Measurements from ENCODE around the gene UHRF2. TPM values are rescaled to one million over a fixed set of nuclear protein-coding genes. Genes with fewer than 3 reads are reported as not detected.
A peak's percentile ranks its signal among the peaks of the same experiment; 100 is the strongest.

UHRF2 gene, protein sequence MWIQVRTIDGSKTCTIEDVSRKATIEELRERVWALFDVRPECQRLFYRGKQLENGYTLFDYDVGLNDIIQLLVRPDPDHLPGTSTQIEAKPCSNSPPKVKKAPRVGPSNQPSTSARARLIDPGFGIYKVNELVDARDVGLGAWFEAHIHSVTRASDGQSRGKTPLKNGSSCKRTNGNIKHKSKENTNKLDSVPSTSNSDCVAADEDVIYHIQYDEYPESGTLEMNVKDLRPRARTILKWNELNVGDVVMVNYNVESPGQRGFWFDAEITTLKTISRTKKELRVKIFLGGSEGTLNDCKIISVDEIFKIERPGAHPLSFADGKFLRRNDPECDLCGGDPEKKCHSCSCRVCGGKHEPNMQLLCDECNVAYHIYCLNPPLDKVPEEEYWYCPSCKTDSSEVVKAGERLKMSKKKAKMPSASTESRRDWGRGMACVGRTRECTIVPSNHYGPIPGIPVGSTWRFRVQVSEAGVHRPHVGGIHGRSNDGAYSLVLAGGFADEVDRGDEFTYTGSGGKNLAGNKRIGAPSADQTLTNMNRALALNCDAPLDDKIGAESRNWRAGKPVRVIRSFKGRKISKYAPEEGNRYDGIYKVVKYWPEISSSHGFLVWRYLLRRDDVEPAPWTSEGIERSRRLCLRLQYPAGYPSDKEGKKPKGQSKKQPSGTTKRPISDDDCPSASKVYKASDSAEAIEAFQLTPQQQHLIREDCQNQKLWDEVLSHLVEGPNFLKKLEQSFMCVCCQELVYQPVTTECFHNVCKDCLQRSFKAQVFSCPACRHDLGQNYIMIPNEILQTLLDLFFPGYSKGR
- total RNA-seq (2014; rRNA removed) = 30.8 and 31.3 TPM in 2 replicates
- Bru-seq, nascent RNA = percentile 94 among the genes with signal in this experiment
- percentile 82 among the genes with signal in this experiment for BruChase-seq, experiment 1, labeled RNA remaining after a 6-hour chase
- percentile 90 among the genes with signal in this experiment for BruChase-seq, experiment 2, labeled RNA remaining after a 2-hour chase
- long read RNA-seq, transcript UHRF2-201 (16 exons, 3,452 nt) = major isoform, 50 of 163 reads
- long read RNA-seq, partial matches to known transcripts = 19 of 163 reads
- long read RNA-seq, other reads (novel, unspliced or antisense) = 94 of 163 reads

DNA sequence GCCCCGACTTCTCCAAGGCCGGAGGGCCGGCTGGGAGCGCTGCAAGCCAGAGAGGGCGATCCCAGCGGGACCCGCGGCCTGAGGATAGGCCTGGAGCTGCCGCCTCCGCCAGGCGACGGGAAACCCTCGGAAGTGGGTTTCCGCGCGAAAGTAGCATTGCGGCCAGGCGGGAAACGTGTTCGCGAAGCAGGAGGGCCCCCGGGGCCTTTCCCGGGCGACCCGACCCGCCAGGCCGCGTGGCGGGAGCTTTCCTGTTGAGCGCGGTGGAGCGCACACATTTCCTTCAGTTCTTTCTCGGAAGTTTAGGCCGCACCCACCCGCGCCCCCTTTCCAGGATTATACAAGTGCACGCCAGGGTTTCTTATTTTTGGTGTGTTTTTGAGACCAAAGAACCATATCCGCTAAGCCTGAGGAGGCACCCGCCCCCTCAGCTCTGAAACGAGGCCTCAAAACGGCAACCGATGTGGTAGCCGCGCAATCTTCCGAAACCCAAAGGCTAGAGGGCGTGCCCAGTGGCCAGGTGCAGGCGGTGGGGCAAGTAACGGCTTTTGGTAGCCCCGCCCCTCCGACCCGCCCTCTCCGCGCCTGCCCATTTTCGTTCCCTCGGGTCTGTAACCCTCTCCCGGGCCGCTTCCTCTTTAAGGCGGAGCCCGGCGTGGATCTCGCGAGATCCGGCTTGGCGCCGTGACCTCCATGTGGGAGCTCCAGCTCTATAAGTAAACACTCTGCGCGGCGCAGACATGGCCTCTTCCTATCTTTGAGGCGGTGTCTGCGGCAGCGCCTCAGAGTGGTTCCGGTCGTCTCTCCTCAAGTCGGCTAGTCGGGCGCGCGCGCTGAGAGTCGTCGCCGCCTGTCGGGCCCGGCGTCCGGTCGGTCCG, at the start of gene UHRF2:
UHRF2 (plus strand) TSS at position 713 of the 878 bp plus-strand sequence. CDS start 292 bp downstream, outside the sequence.
- H3K79me2 ChIP-seq (ENCODE audit: low read length) = peaks cover 46% of the 10 kb centered on the region
- H3K27me3 ChIP-seq (ENCODE audit: low read length) = no peaks in the 10 kb centered on the region
- BruUV-seq (replicated peaks) = TSS peak; percentile 52
- H3K9ac ChIP-seq (ENCODE audit: low read length) = peak within 1 kb of the TSS; percentile 90
- DNase-seq = peak; percentile 97
- POLR2A ChIA-PET (ENCODE audit: unreplicated experiment) = interaction anchor here (0.9 kb wide), 1 partner anchor 359 kb away, joined by 3 read pairs; no protein-coding TSS in a partner anchor
- peak within 1 kb of the TSS; percentile 84 for H2AFZ ChIP-seq (ENCODE audit: low read length)
- no peaks in the 10 kb centered on the region for H3K9me2 ChIP-seq (replicated peaks; ENCODE audit: low read length)
- H3K4me3 ChIP-seq (ENCODE audit: low read length) = peak within 1 kb of the TSS; percentile 100
- peaks cover 32% of the 10 kb centered on the region for H4K20me1 ChIP-seq (ENCODE audit: low read length)
- intact Hi-C loops (cut with micrococcal nuclease) = loop anchor here (2.0 to 5.0 kb wide), 3 partner anchors 155 to 404 kb away; a partner anchor contains a TSS
- H3F3A ChIP-seq (ENCODE audit: low read length, unreplicated experiment) = no peaks in the 10 kb centered on the region
- H3K27ac ChIP-seq (ENCODE audit: low read length) = peak within 1 kb of the TSS; percentile 25; the same call in 1 of the 2 replicates
- no peaks in the 10 kb centered on the region for H3K9me3 ChIP-seq (ENCODE audit: low read length)
- no peaks in the 10 kb centered on the region; the same call in 1 of the 2 replicates for H3K36me3 ChIP-seq (ENCODE audit: low read depth, low read length)
- peaks cover 15% of the 10 kb centered on the region; the same call in 1 of the 2 replicates for H3K4me1 ChIP-seq (ENCODE audit: insufficient read depth, low read length)
- CTCF ChIA-PET = no interaction called here
- peak; percentile 91 for ATAC-seq
- peak within 1 kb of the TSS; percentile 94 for H3K4me2 ChIP-seq (ENCODE audit: low read length)
- TF ChIP-seq EZH2 (IDR thresholded peaks at IDR 0.05; ENCODE audit: low read length, unreplicated experiment) (no peak), EZH2phosphoT487 (IDR thresholded peaks at IDR 0.05; ENCODE audit: borderline replicate concordance, low read length) (no peak)

DNA sequence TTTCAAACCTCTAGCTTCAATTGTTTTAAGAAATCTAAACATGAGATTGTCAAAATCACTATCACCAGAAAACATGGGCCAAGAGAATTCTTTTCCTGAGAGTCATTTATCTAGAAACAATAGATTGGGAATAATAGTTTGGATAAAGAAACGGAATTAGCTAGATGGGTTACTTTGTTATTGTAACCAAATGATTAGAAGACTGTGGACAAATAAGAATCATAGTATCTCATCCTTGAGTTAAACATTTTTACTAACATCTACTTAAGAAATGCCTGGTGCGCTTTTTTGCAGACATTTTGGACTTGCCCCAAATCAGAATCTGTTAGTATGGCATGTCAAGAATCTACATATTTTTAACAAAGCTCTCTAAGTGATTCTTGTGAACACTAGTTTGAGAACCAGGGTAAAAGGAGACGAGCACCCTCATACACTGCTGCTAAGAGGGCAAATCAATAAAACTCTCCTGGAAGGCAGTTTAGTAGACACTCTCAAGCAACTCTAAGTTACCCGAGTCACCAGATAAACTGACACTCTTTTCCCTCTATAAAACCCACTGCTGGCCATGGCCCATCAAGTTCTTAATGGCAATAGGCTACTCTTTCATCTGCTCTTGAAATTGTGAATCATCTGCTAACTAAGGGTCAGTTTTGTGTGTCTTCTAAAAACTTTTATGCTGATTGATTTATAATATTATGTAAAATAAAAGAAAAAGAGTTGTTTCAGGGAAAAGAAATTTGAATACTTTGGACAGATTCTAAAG, 45.7 kb upstream of the UHRF2 start:
- Histone ChIP-seq H2AFZ (ENCODE audit: low read length) (no peak overlapping the region), H3K4me2 (ENCODE audit: low read length) (no peak overlapping the region), H3K4me1 (ENCODE audit: insufficient read depth, low read length) (no peaks in the 10 kb centered on the region), H3K9me3 (ENCODE audit: low read length) (no peaks in the 10 kb centered on the region), H3K9ac (ENCODE audit: low read length) (no peak overlapping the region), H3K9me2 (replicated peaks; ENCODE audit: low read length) (no peaks in the 10 kb centered on the region), H3K79me2 (ENCODE audit: low read length) (no peaks in the 10 kb centered on the region), H3F3A (ENCODE audit: low read length, unreplicated experiment) (no peaks in the 10 kb centered on the region), H4K20me1 (ENCODE audit: low read length) (no peaks in the 10 kb centered on the region), H3K27me3 (ENCODE audit: low read length) (no peaks in the 10 kb centered on the region), H3K36me3 (ENCODE audit: low read depth, low read length) (no peaks in the 10 kb centered on the region), H3K27ac (ENCODE audit: low read length) (no peak overlapping the region), H3K4me3 (ENCODE audit: low read length) (no peak overlapping the region)
- no peak for TF ChIP-seq EZH2phosphoT487 (IDR thresholded peaks at IDR 0.05; ENCODE audit: borderline replicate concordance, low read length)
- TF ChIP-seq, protein P1, sequence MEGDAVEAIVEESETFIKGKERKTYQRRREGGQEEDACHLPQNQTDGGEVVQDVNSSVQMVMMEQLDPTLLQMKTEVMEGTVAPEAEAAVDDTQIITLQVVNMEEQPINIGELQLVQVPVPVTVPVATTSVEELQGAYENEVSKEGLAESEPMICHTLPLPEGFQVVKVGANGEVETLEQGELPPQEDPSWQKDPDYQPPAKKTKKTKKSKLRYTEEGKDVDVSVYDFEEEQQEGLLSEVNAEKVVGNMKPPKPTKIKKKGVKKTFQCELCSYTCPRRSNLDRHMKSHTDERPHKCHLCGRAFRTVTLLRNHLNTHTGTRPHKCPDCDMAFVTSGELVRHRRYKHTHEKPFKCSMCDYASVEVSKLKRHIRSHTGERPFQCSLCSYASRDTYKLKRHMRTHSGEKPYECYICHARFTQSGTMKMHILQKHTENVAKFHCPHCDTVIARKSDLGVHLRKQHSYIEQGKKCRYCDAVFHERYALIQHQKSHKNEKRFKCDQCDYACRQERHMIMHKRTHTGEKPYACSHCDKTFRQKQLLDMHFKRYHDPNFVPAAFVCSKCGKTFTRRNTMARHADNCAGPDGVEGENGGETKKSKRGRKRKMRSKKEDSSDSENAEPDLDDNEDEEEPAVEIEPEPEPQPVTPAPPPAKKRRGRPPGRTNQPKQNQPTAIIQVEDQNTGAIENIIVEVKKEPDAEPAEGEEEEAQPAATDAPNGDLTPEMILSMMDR (conservative IDR thresholded peaks at IDR 0.05; ENCODE audit: low read depth, low read length) = no peak
- no peak for TF ChIP-seq EZH2 (IDR thresholded peaks at IDR 0.05; ENCODE audit: low read length, unreplicated experiment)
- DNase-seq (no peak), ATAC-seq (peak; percentile 20; the same call in 1 of the 2 replicates)
- no TSS peak for BruUV-seq (replicated peaks)
- ChIA-PET POLR2A (ENCODE audit: unreplicated experiment) (no interaction called here), CTCF (no interaction called here)
- intact Hi-C loops (cut with micrococcal nuclease) = no loop called here
